ENCODE data around the gene CPVL.

CPVL gene

GRCh38 chr7:29005406-29005805 lies 140.9 kb downstream of the CPVL start:
- no peaks in the 10 kb centered on the region for H3K27me3 ChIP-seq (ENCODE audit: control insufficient read depth in 1 of 2, insufficient read depth in 2 of 2, low read length in 2 of 2)
- H3K4me3 ChIP-seq (ENCODE audit: low read length in 2 of 2): no peak overlapping the region
- no peak overlapping the region for H3K9ac ChIP-seq (ENCODE audit: low read length in 2 of 2)
- H3K36me3 ChIP-seq (ENCODE audit: control insufficient read depth in 2 of 2, insufficient read depth in 2 of 2, low read length in 2 of 2): no peaks in the 10 kb centered on the region
- no peaks in the 10 kb centered on the region for H3K9me3 ChIP-seq (ENCODE audit: control insufficient read depth in 2 of 2, low read length in 2 of 2)
- H3K27ac ChIP-seq (ENCODE audit: low read length): no peak overlapping the region
- H3K4me1 ChIP-seq (ENCODE audit: control insufficient read depth, insufficient read depth, low read length): no peaks in the 10 kb centered on the region

- no peaks in the 10 kb centered on the region for H3K4me1 ChIP-seq (ENCODE audit: control insufficient read depth, insufficient read depth, low read length)
- H3K36me3 ChIP-seq (ENCODE audit: control insufficient read depth in 2 of 2, insufficient read depth in 2 of 2, low read length in 2 of 2): no peaks in the 10 kb centered on the region
- no peak overlapping the region for H3K4me3 ChIP-seq (ENCODE audit: low read length in 2 of 2)
- no peak overlapping the region for H3K9ac ChIP-seq (ENCODE audit: low read length in 2 of 2)
- H3K27me3 ChIP-seq (ENCODE audit: control insufficient read depth in 1 of 2, insufficient read depth in 2 of 2, low read length in 2 of 2): peaks cover 0 to 2% of the 10 kb centered on the region in 2 donors
- H3K9me3 ChIP-seq (ENCODE audit: control insufficient read depth in 2 of 2, low read length in 2 of 2): no peaks in the 10 kb centered on the region
- no peak overlapping the region for H3K27ac ChIP-seq (ENCODE audit: low read length)
These were observed 142.6 kb downstream of the CPVL start for GRCh38 chr7:29003703-29004102.

- no peaks in the 10 kb centered on the region for H3K36me3 ChIP-seq (ENCODE audit: control insufficient read depth in 2 of 2, insufficient read depth in 2 of 2, low read length in 2 of 2)
- no peak overlapping the region for H3K4me3 ChIP-seq (ENCODE audit: low read length in 2 of 2)
- H3K27ac ChIP-seq (ENCODE audit: low read length): no peak overlapping the region
- peaks cover 3% of the 10 kb centered on the region for H3K4me1 ChIP-seq (ENCODE audit: control insufficient read depth, insufficient read depth, low read length)
- peaks cover 0 to 2% of the 10 kb centered on the region in 2 donors for H3K27me3 ChIP-seq (ENCODE audit: control insufficient read depth in 1 of 2, insufficient read depth in 2 of 2, low read length in 2 of 2)
- no peak overlapping the region for H3K9ac ChIP-seq (ENCODE audit: low read length in 2 of 2)
- H3K9me3 ChIP-seq (ENCODE audit: control insufficient read depth in 2 of 2, low read length in 2 of 2): no peaks in the 10 kb centered on the region
These were observed 145.6 kb downstream of the CPVL start for GRCh38 chr7:29000717-29001076.

GRCh38 chr7:28999895-29000716 lies 146.2 kb downstream of the CPVL start:
- H3K9me3 ChIP-seq (ENCODE audit: control insufficient read depth in 2 of 2, low read length in 2 of 2): no peaks in the 10 kb centered on the region

GRCh38 chr7:28999427-28999826 lies 146.9 kb downstream of the CPVL start:
- H3K27me3 ChIP-seq (ENCODE audit: control insufficient read depth in 1 of 2, insufficient read depth in 2 of 2, low read length in 2 of 2): peaks cover 0 to 2% of the 10 kb centered on the region in 2 donors
- H3K9ac ChIP-seq (ENCODE audit: low read length in 2 of 2): no peak overlapping the region
- H3K4me1 ChIP-seq (ENCODE audit: control insufficient read depth, insufficient read depth, low read length): peaks cover 3% of the 10 kb centered on the region
- no peak overlapping the region for H3K4me3 ChIP-seq (ENCODE audit: low read length in 2 of 2)
- H3K36me3 ChIP-seq (ENCODE audit: control insufficient read depth in 2 of 2, insufficient read depth in 2 of 2, low read length in 2 of 2): no peaks in the 10 kb centered on the region
- no peaks in the 10 kb centered on the region for H3K9me3 ChIP-seq (ENCODE audit: control insufficient read depth in 2 of 2, low read length in 2 of 2)
- H3K27ac ChIP-seq (ENCODE audit: low read length): no peak overlapping the region

More at GRCh38 chr7:28999895-29000716, 146.2 kb downstream of the CPVL start:
- no peak overlapping the region for H3K27ac ChIP-seq (ENCODE audit: low read length)
- H3K4me1 ChIP-seq (ENCODE audit: control insufficient read depth, insufficient read depth, low read length): peaks cover 3% of the 10 kb centered on the region
- H3K36me3 ChIP-seq (ENCODE audit: control insufficient read depth in 2 of 2, insufficient read depth in 2 of 2, low read length in 2 of 2): no peaks in the 10 kb centered on the region
- peaks cover 0 to 2% of the 10 kb centered on the region in 2 donors for H3K27me3 ChIP-seq (ENCODE audit: control insufficient read depth in 1 of 2, insufficient read depth in 2 of 2, low read length in 2 of 2)
- no peak overlapping the region for H3K4me3 ChIP-seq (ENCODE audit: low read length in 2 of 2)
- H3K9ac ChIP-seq (ENCODE audit: low read length in 2 of 2): no peak overlapping the region

- no peak overlapping the region for H3K4me3 ChIP-seq (ENCODE audit: low read length in 2 of 2)
- H3K4me1 ChIP-seq (ENCODE audit: control insufficient read depth, insufficient read depth, low read length): peaks cover 3% of the 10 kb centered on the region
- peaks cover 0 to 2% of the 10 kb centered on the region in 2 donors for H3K27me3 ChIP-seq (ENCODE audit: control insufficient read depth in 1 of 2, insufficient read depth in 2 of 2, low read length in 2 of 2)
- H3K36me3 ChIP-seq (ENCODE audit: control insufficient read depth in 2 of 2, insufficient read depth in 2 of 2, low read length in 2 of 2): no peaks in the 10 kb centered on the region
- no peak overlapping the region for H3K9ac ChIP-seq (ENCODE audit: low read length in 2 of 2)
- no peaks in the 10 kb centered on the region for H3K9me3 ChIP-seq (ENCODE audit: control insufficient read depth in 2 of 2, low read length in 2 of 2)
- no peak overlapping the region for H3K27ac ChIP-seq (ENCODE audit: low read length)
These were observed 148.2 kb downstream of the CPVL start for GRCh38 chr7:28998105-28998504.

- Histone ChIP-seq H3K9me3 (ENCODE audit: control insufficient read depth in 2 of 2, low read length in 2 of 2) (no peaks in the 10 kb centered on the region), H3K27ac (ENCODE audit: low read length) (no peak overlapping the region), H3K9ac (ENCODE audit: low read length in 2 of 2) (no peak overlapping the region), H3K27me3 (ENCODE audit: control insufficient read depth in 1 of 2, insufficient read depth in 2 of 2, low read length in 2 of 2) (peaks cover 0 to 2% of the 10 kb centered on the region in 2 donors), H3K4me3 (ENCODE audit: low read length in 2 of 2) (no peak overlapping the region), H3K4me1 (ENCODE audit: control insufficient read depth, insufficient read depth, low read length) (peaks cover 3% of the 10 kb centered on the region), H3K36me3 (ENCODE audit: control insufficient read depth in 2 of 2, insufficient read depth in 2 of 2, low read length in 2 of 2) (no peaks in the 10 kb centered on the region)
These were observed 149.5 kb downstream of the CPVL start for GRCh38 chr7:28996836-28997235.

- H3K36me3 ChIP-seq (ENCODE audit: control insufficient read depth in 2 of 2, insufficient read depth in 2 of 2, low read length in 2 of 2): no peaks in the 10 kb centered on the region
These were observed 153.0 kb downstream of the CPVL start for GRCh38 chr7:28993371-28993770.

GRCh38 chr7:28992798-28993197 lies 153.5 kb downstream of the CPVL start:
- Histone ChIP-seq H3K27me3 (ENCODE audit: control insufficient read depth in 1 of 2, insufficient read depth in 2 of 2, low read length in 2 of 2) (no peaks in the 10 kb centered on the region), H3K36me3 (ENCODE audit: control insufficient read depth in 2 of 2, insufficient read depth in 2 of 2, low read length in 2 of 2) (no peaks in the 10 kb centered on the region), H3K27ac (ENCODE audit: low read length) (no peak overlapping the region), H3K4me3 (ENCODE audit: low read length in 2 of 2) (no peak overlapping the region), H3K4me1 (ENCODE audit: control insufficient read depth, insufficient read depth, low read length) (peaks cover 4% of the 10 kb centered on the region), H3K9ac (ENCODE audit: low read length in 2 of 2) (no peak overlapping the region), H3K9me3 (ENCODE audit: control insufficient read depth in 2 of 2, low read length in 2 of 2) (no peaks in the 10 kb centered on the region)

More at GRCh38 chr7:28993371-28993770, 153.0 kb downstream of the CPVL start:
- H3K27me3 ChIP-seq (ENCODE audit: control insufficient read depth in 1 of 2, insufficient read depth in 2 of 2, low read length in 2 of 2): no peaks in the 10 kb centered on the region
- H3K9me3 ChIP-seq (ENCODE audit: control insufficient read depth in 2 of 2, low read length in 2 of 2): no peaks in the 10 kb centered on the region
- peaks cover 7% of the 10 kb centered on the region for H3K4me1 ChIP-seq (ENCODE audit: control insufficient read depth, insufficient read depth, low read length)
- H3K4me3 ChIP-seq (ENCODE audit: low read length in 2 of 2): no peak overlapping the region
- H3K27ac ChIP-seq (ENCODE audit: low read length): no peak overlapping the region
- no peak overlapping the region for H3K9ac ChIP-seq (ENCODE audit: low read length in 2 of 2)

GRCh38 chr7:28990200-28990960 lies 156.0 kb downstream of the CPVL start:
- Histone ChIP-seq H3K9me3 (ENCODE audit: control insufficient read depth in 2 of 2, low read length in 2 of 2) (no peaks in the 10 kb centered on the region), H3K9ac (ENCODE audit: low read length in 2 of 2) (no peak overlapping the region), H3K36me3 (ENCODE audit: control insufficient read depth in 2 of 2, insufficient read depth in 2 of 2, low read length in 2 of 2) (no peaks in the 10 kb centered on the region), H3K4me1 (ENCODE audit: control insufficient read depth, insufficient read depth, low read length) (peaks cover 11% of the 10 kb centered on the region), H3K27me3 (ENCODE audit: control insufficient read depth in 1 of 2, insufficient read depth in 2 of 2, low read length in 2 of 2) (no peaks in the 10 kb centered on the region), H3K27ac (ENCODE audit: low read length) (no peak overlapping the region), H3K4me3 (ENCODE audit: low read length in 2 of 2) (no peak overlapping the region)

All from stomach smooth muscle (tissue), 2 donors.